ENCODE measurements around the gene BCL2L11.
A peak's percentile ranks its signal among the peaks of the same experiment; 100 is the strongest.

The BCL2L11 gene

DNA sequence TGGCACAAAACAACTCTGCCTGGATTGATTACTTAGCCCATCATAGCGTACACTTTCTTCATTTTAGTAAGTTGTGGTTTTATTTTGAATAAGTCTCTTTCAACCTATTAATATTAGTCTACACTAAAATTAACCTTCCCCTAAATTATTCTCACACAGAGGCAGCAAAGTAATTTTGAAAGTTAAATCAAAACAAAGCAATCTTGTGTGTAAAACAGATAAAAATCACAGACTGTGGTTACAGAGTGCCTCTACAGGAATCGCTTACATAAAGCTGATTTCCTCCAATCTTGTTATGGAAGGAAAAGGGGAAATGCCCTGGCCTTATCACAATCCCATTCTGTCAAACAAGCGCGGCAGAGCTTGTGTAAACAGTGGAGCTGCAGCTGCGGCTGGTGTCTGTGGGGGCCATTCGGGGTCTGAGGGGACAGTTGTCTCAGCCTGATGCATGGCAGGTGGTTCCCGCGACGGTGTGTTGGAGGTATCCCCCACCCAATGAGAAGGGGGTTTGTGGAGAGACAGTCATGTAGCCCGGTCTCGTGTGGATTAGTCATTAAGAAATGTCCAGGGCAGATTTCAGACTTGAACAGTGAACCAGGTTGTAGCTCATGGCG, 42.1 kb downstream of the BCL2L11 start:
- no peak overlapping the region for H3K4me2 ChIP-seq (ENCODE audit: low read length)
- no peaks in the 10 kb centered on the region for H3K36me3 ChIP-seq (ENCODE audit: insufficient read depth, low read length)
- H3K9me3 ChIP-seq (replicated peaks; ENCODE audit: low read length), result no peaks in the 10 kb centered on the region
- no peak overlapping the region for H3K9ac ChIP-seq (ENCODE audit: low read depth, low read length)
- H3K4me3 ChIP-seq (ENCODE audit: low read length), result no peak overlapping the region
- no peaks in the 10 kb centered on the region for H3K27me3 ChIP-seq (ENCODE audit: control insufficient read depth, insufficient read depth, low read length)
- H3K4me1 ChIP-seq (ENCODE audit: control insufficient read depth, insufficient read depth, low read length), result peaks cover 31% of the 10 kb centered on the region

DNA sequence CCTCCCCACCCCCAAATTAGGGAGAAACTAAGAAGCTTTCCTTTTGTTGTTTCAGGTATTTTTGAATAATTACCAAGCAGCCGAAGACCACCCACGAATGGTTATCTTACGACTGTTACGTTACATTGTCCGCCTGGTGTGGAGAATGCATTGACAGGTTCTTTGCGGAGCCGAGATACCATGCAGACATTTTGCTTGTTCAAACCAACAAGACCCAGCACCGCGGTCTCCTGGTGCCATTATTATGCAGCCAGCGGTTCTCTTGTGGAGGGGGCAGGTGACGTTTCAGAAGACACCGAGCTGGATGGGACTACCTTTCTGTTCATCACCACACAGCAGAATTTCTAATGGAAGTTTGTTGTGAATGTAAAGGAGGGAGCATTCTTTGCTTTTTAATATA, 43.4 kb downstream of the BCL2L11 start:
- H3K9ac ChIP-seq (ENCODE audit: low read depth, low read length), result no peak overlapping the region
- no peak overlapping the region for H3K4me3 ChIP-seq (ENCODE audit: low read length)
- peaks cover 43% of the 10 kb centered on the region for H3K4me1 ChIP-seq (ENCODE audit: control insufficient read depth, insufficient read depth, low read length)
- H3K27me3 ChIP-seq (ENCODE audit: control insufficient read depth, insufficient read depth, low read length), result no peaks in the 10 kb centered on the region
- H3K36me3 ChIP-seq (ENCODE audit: insufficient read depth, low read length), result no peaks in the 10 kb centered on the region
- H3K4me2 ChIP-seq (ENCODE audit: low read length), result no peak overlapping the region
- H3K9me3 ChIP-seq (replicated peaks; ENCODE audit: low read length), result no peaks in the 10 kb centered on the region

DNA sequence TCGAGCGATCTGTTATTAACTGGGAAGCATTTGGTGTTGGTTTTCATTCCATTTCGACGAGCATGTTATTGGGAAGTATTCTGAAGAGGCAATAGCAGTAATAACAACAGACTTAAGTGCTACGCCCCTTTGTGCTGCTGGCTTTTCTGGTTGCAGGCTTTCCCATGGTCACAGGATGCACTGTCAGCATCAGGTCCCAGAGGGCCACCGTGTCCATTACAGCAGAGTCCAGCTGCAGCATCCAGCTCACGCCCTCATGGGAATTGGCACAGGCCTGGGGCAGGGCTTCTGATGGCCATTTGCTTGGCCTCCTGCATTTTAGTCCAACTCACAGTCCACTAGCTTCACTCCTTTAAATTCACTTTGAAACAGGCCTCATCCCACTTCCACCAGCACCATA, 44.4 kb downstream of the BCL2L11 start:
- no peaks in the 10 kb centered on the region for H3K27me3 ChIP-seq (ENCODE audit: control insufficient read depth, insufficient read depth, low read length)
- H3K36me3 ChIP-seq (ENCODE audit: insufficient read depth, low read length), result no peaks in the 10 kb centered on the region
- no peak overlapping the region for H3K4me2 ChIP-seq (ENCODE audit: low read length)
- peaks cover 41% of the 10 kb centered on the region for H3K4me1 ChIP-seq (ENCODE audit: control insufficient read depth, insufficient read depth, low read length)
- H3K9me3 ChIP-seq (replicated peaks; ENCODE audit: low read length), result no peaks in the 10 kb centered on the region
- H3K9ac ChIP-seq (ENCODE audit: low read depth, low read length), result no peak overlapping the region
- no peak overlapping the region for H3K4me3 ChIP-seq (ENCODE audit: low read length)

DNA sequence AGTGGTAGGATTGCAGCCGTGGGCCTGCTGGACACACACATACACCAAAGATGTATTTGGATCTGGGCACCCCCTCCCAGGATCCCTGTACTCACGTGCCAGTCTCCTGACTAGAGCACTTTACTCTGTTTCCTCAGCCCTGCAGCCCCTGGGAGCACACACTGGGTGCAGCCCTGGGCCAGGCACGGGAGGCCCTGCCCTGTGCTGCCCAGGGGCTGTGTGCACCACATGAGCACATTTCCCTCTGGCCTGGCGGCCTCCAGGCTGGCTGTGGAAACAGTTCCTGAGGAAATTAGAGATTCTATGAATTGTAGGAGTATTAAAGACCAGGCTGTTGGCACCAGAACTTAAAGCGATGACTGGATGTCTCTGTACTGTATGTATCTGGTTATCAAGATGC, 45.4 kb downstream of the BCL2L11 start:
- H3K4me1 ChIP-seq (ENCODE audit: control insufficient read depth, insufficient read depth, low read length), result peaks cover 32% of the 10 kb centered on the region
- peaks cover under 1% of the 10 kb centered on the region for H3K27me3 ChIP-seq (ENCODE audit: control insufficient read depth, insufficient read depth, low read length)
- no peaks in the 10 kb centered on the region for H3K36me3 ChIP-seq (ENCODE audit: insufficient read depth, low read length)
- H3K4me2 ChIP-seq (ENCODE audit: low read length), result no peak overlapping the region
- H3K9me3 ChIP-seq (replicated peaks; ENCODE audit: low read length), result no peaks in the 10 kb centered on the region
- H3K4me3 ChIP-seq (ENCODE audit: low read length), result no peak overlapping the region
- no peak overlapping the region for H3K9ac ChIP-seq (ENCODE audit: low read depth, low read length)

DNA sequence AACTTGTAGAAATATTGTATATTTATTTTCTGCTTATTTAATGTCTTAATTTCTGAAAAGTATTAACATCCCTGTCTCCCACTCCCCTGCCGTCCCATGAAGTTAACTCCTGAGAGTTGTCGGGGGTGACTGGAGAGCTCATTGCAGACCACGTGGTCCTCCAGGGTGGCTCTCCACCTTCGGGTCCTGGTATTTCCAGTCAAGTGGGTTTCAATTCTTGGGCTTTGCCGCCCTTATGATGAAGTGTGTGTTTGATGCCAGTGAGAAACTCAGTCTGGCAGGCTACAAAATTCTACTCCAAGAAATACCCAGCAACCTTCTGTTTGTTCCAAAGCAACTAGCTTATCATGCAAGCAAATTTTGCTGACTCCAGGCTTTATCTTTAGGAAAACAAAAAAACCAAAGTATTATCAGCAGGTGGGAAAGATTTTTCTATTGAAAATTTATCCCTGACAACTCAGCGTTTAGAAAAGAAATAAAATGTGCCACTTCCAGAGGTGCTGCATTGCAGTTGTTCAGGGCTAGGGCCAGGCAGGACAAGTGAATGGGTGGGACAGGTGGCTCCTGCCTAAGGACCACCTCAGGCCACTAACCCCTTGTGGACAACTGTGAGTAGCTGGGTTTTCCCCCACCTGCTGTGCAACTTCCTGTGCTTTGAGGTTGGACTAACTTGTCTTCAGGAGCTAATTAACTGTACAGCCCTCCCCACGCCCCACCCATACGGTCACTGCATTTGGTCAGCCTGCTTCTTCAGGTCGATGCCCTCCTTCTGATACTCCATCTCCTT, 46.6 kb downstream of the BCL2L11 start:
- Histone ChIP-seq H3K36me3 (ENCODE audit: insufficient read depth, low read length) (no peaks in the 10 kb centered on the region), H3K4me3 (ENCODE audit: low read length) (no peak overlapping the region), H3K27me3 (ENCODE audit: control insufficient read depth, insufficient read depth, low read length) (peaks cover 10% of the 10 kb centered on the region), H3K9ac (ENCODE audit: low read depth, low read length) (no peak overlapping the region), H3K4me1 (ENCODE audit: control insufficient read depth, insufficient read depth, low read length) (peaks cover 20% of the 10 kb centered on the region), H3K4me2 (ENCODE audit: low read length) (no peak overlapping the region), H3K9me3 (replicated peaks; ENCODE audit: low read length) (no peaks in the 10 kb centered on the region)

DNA sequence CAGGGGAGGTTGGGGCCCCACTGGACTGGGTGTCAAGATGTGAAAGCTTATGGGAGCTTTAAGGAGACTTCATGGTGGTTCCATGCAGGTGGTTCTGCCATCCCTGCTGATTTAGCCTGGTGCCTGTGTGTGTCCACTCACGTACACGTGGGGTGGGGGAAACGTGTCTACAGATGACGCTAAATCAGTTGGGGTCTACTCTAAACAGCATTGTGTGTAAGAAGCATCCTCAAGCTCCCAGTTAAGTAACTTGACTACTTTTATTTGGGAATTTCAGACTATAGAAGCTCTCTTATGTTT, 47.1 kb downstream of the BCL2L11 start:
- H3K4me3 ChIP-seq (ENCODE audit: low read length), result no peak overlapping the region
- H3K27me3 ChIP-seq (ENCODE audit: control insufficient read depth, insufficient read depth, low read length), result peaks cover 15% of the 10 kb centered on the region
- peak overlapping the region; percentile 48 for H3K4me2 ChIP-seq (ENCODE audit: low read length)
- H3K36me3 ChIP-seq (ENCODE audit: insufficient read depth, low read length), result no peaks in the 10 kb centered on the region
- no peaks in the 10 kb centered on the region for H3K9me3 ChIP-seq (replicated peaks; ENCODE audit: low read length)
- H3K4me1 ChIP-seq (ENCODE audit: control insufficient read depth, insufficient read depth, low read length), result peaks cover 18% of the 10 kb centered on the region
- H3K9ac ChIP-seq (ENCODE audit: low read depth, low read length), result no peak overlapping the region

DNA sequence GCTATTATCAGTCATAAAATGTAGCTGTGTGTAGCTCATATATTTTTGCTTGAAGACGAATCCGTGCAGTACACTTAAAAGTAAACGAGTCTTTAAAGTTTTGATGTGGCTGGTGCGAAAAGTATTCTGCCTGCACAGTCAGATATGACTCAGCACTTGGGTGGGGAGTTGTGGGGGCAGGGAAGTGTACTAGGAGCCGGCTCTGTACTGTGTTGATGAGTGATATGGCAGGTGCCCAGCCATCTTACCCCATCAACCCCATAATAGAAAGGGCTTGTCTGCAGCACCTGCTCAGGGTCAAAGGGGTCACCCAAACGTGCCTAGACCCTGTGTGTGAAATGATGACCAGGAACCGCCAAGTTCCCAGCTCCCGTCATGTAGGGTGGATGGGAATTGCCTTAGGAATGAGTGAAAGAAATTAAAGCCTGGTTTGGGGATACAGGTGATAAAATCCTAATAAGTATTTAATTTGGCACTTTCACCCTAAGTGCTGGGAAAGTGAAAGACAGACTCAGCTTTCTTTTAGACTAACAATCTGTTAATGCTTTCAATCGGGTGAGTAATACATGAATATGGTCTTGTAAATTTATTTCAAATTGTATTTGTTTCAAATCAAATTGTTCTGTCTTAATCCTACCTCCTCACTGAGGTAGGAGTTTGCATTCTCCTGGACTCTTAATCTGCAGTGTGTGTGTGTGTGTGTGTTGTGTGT, 48.0 kb downstream of the BCL2L11 start:
- peak overlapping the region; percentile 48 for H3K4me2 ChIP-seq (ENCODE audit: low read length)
- peaks cover 22% of the 10 kb centered on the region for H3K27me3 ChIP-seq (ENCODE audit: control insufficient read depth, insufficient read depth, low read length)

DNA sequence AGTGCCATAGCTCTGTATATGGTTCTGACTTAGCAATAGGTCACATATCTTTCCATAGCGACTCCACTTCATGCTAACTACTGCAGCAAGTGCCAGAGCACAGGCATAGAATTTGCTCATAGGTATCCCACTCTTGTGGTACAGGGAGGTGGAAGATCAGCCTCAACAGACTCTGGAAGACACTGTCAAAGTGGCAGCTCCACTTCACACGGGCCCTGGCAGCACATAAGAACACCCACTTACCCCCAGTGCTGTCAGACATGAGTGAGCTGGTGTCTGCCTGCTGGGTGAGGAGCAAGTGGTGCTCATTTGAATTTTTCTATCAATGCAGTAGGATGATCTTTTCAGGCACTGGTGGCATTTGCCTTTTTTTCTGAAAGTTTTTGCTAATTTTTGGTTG, 48.6 kb downstream of the BCL2L11 start:
- no peak overlapping the region for H3K4me2 ChIP-seq (ENCODE audit: low read length)
- H3K9ac ChIP-seq (ENCODE audit: low read depth, low read length), result no peak overlapping the region
- H3K4me1 ChIP-seq (ENCODE audit: control insufficient read depth, insufficient read depth, low read length), result peaks cover 18% of the 10 kb centered on the region
- H3K4me3 ChIP-seq (ENCODE audit: low read length), result no peak overlapping the region
- peaks cover 27% of the 10 kb centered on the region for H3K27me3 ChIP-seq (ENCODE audit: control insufficient read depth, insufficient read depth, low read length)
- no peaks in the 10 kb centered on the region for H3K9me3 ChIP-seq (replicated peaks; ENCODE audit: low read length)
- no peaks in the 10 kb centered on the region for H3K36me3 ChIP-seq (ENCODE audit: insufficient read depth, low read length)

More for the DNA sequence above, 48.0 kb downstream of the BCL2L11 start:
- Histone ChIP-seq H3K36me3 (ENCODE audit: insufficient read depth, low read length) (no peaks in the 10 kb centered on the region), H3K4me3 (ENCODE audit: low read length) (no peak overlapping the region), H3K9ac (ENCODE audit: low read depth, low read length) (no peak overlapping the region), H3K4me1 (ENCODE audit: control insufficient read depth, insufficient read depth, low read length) (peaks cover 18% of the 10 kb centered on the region), H3K9me3 (replicated peaks; ENCODE audit: low read length) (no peaks in the 10 kb centered on the region)

DNA sequence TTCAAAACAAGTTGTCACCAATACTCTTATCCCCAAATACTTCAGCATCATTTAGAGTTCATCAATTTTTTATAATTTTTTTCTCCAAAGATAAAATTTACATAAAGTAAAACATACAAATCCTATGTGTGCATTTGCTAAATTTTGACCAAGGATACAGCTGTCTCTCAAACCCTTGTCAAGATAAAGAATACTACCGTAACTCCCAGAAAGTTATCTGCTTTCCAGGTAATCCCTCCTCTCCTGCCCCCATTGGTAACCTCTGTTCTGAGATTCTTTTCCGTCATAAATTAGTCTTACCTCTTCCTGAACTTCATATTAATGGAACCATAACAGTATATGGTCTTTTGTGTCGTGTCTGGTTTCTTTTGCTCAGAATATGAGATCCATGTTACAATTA, 49.2 kb downstream of the BCL2L11 start:
- H3K4me3 ChIP-seq (ENCODE audit: low read length), result no peak overlapping the region
- H3K9me3 ChIP-seq (replicated peaks; ENCODE audit: low read length), result no peaks in the 10 kb centered on the region
- no peak overlapping the region for H3K9ac ChIP-seq (ENCODE audit: low read depth, low read length)
- peaks cover 33% of the 10 kb centered on the region for H3K27me3 ChIP-seq (ENCODE audit: control insufficient read depth, insufficient read depth, low read length)
- peaks cover 18% of the 10 kb centered on the region for H3K4me1 ChIP-seq (ENCODE audit: control insufficient read depth, insufficient read depth, low read length)
- H3K36me3 ChIP-seq (ENCODE audit: insufficient read depth, low read length), result no peaks in the 10 kb centered on the region
- H3K4me2 ChIP-seq (ENCODE audit: low read length), result no peak overlapping the region

DNA sequence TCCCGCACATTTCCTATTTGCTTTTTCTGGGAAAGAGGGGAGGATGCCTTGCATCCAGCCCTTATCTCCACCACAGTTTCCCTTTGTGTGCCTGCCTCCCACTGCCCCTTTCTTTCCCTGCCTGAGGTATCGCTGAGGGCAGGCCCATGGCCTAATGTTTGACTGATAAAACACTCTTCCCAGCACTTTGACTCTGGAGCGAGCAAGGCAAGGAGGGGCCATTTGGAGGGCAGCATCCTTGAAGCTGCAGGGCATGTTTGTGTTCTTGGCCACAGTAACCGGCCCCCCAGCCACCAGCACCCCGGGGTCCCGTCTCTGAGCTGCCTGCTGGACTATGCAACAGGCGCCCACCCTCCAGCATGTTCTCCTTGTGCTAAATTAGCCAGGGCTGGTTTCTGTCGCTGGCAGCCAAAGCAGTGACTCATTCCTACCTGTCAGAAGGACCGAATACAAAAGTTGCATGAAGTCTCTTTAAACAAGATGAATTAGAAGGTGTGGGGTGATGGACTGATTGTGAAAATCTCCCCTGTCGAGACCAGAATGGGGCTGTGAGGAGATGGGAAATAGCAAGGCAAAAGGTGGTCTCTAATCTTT, 50.7 kb downstream of the BCL2L11 start:
- Histone ChIP-seq H3K4me1 (ENCODE audit: control insufficient read depth, insufficient read depth, low read length) (peaks cover 18% of the 10 kb centered on the region), H3K36me3 (ENCODE audit: insufficient read depth, low read length) (no peaks in the 10 kb centered on the region), H3K4me3 (ENCODE audit: low read length) (no peak overlapping the region), H3K9ac (ENCODE audit: low read depth, low read length) (no peak overlapping the region), H3K4me2 (ENCODE audit: low read length) (no peak overlapping the region), H3K9me3 (replicated peaks; ENCODE audit: low read length) (no peaks in the 10 kb centered on the region), H3K27me3 (ENCODE audit: control insufficient read depth, insufficient read depth, low read length) (peaks cover 33% of the 10 kb centered on the region)

DNA sequence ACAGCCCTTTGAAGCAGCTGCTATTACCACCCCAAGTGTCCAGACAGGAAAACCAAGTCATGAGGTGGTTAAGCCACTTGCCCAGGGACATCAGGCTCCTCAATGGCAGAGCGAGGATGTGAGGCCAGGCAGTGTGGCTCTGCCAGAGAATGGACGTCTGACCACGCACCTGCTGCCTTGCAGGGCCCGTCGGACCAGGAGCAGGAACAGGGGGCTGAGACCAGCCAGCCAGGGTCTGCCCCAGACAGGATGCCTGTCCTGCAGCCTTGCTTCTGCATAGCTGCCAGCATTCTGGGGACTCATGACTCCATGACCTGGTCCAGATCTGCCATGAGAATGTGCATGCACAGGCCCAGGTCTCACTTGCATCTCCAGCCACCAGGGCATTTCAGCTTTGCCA, 52.0 kb downstream of the BCL2L11 start:
- Histone ChIP-seq H3K9ac (ENCODE audit: low read depth, low read length) (no peak overlapping the region), H3K27me3 (ENCODE audit: control insufficient read depth, insufficient read depth, low read length) (peaks cover 33% of the 10 kb centered on the region), H3K4me3 (ENCODE audit: low read length) (no peak overlapping the region), H3K9me3 (replicated peaks; ENCODE audit: low read length) (no peaks in the 10 kb centered on the region), H3K36me3 (ENCODE audit: insufficient read depth, low read length) (no peaks in the 10 kb centered on the region), H3K4me1 (ENCODE audit: control insufficient read depth, insufficient read depth, low read length) (peaks cover 16% of the 10 kb centered on the region), H3K4me2 (ENCODE audit: low read length) (no peak overlapping the region)

Data from skeletal muscle satellite cell (primary cell).